Stimulated activated CD8-positive, alpha-beta memory T cell treated with anti-CD3 and anti-CD28 coated beads, Interleukin-4, amount 100 ng/mL, for 24 hours (primary cell): Measurements from ENCODE around the gene COX4I1.
"Not testable (repeated sequence)": the region's sequence is repeated elsewhere in the genome, so short reads cannot be mapped to it uniquely, and the experiment has no call there.

ENCODE experiments used
- DNase-seq: peaks from one replicate; pipeline ENCODE4 v3.0.0-alpha.2; 2020; ENCODE audit warnings: low read depth

Gene COX4I1

DNA sequence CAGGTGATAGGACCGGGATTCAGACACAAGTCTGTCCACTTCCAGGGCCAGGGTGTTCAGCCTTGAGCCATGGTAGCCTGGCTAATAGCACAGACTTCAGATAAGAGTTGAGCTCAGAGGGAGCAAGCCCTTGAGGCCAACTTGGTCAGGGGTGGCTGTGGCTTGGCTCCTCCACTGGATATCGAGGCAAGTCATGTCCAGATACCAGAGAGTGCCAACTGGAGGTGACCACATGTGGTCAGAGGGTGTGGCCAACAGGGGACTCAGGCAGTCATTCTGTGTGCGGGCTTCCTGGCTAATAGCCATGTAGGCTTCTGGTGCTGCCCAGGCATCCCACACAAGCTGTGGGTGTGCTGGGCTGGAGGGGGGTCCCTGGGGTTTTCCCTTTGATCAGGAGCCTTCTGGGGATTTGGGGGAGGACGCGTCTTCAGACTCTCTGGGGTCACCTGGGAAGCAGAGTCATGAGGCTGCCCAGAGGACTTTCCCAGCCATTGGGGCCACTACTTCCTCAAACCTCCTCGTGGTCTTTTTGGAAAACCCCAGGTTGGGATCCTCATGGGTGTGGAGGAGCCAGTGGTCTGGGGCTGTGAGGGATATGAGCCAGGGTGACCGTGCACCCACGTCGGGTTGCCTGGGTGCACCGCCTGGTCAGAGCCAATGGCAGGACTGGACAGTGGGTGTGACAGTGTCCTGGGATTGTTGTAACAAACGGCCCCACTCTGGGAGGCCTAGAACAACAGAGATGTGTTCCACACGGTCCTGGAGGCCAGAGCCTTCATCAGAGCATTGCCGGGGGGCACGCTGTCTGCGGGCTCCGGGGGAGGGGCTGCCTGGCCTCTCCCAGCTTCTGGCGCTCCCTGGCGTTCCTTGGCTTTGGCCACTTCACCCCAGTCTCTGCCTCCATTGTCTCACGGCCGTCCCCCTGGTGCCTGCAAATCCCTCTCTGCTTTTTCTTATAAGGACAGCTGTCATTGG lies 25.0 kb downstream of the COX4I1 start:
- no peak for DNase-seq

DNA sequence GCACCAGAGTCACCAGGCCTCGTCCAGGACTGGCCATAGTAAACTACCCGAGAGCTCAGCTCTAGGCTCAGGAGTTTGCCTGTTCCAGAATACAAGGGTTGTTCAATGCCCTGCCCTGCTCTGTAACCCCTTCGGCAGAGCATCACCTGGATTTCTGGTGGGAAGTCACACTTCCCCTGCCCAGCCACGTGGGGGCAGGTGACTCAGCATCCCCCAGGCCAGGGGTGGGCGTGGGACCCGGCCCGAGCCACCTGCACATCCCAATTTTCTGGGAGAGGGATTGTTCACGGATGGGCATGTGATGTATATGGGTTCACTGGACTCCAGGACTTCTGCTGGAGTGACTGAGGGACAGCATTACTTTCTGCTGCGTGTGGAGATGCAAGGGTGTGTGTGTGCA lies 25.8 kb downstream of the COX4I1 start:
- no peak for DNase-seq

DNA sequence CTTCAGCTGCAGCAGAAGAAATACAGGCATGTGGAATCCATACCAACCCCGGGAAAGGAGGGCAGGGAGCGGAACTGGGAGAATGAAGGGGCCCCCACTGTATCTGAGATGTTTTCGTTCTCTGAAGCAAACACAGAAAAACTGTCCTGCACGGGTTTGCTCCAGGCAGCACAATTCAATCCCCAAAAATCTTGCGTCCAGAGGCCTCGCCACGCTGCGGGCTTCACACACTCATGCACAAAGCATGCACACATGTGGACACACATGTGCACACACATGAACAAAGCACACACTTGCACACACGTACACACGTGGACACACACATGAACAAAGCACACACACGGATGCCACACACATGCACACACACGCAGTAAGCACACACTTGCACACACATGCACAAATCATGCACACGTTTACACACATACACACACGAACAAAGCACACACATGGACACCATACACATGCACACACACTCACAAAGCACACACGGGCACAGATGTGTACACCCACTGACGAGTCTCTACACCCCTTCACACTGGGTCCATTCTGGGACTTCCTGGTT lies 27.3 kb downstream of the COX4I1 start:
- DNase-seq = no peak

DNA sequence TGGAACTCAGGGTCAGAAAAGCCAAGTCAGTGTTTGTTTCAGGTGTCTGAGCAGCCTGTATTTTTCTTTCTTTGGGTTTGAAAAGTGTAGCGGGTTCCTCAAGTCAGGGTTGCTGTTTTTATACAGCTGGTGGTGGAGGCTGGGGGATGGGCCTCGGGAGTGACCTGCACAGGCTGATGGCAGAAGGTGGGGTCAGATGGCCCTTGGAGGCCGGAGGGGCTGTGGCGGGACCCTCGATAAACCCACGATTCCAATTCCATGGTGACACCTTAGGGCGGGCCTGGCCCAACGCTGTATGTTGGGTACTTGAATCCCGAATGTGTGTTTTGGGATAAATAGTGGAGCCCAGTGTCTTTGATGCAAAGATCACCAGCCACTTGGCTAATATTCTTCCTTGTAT lies 28.7 kb downstream of the COX4I1 start:
- DNase-seq = no peak

DNA sequence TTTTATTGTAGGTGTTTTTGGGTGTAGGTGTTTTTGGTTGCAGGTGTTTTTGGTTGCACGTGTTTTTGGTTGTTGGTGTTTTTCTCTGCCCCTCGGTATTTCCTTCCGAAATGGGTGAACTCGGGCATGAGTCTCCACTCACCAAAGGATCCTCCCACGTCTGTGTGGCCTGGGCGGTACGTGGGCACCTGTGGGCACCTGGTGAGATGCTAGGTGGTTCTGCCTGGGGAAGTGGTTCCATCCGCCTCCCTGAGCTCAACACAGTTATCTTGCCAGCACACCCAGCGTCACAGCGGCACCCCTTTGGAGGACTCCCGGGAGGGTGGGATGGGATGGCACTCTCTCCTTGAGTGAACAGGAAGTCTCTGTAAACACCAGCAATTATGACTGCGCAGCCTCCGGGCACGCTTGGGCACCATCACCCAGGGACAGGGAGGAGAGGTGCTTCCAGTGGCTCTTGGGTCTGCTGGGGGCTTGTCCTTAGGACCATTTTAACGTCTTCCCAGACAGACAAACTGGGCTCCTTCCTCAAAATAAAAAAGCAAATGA lies 29.8 kb downstream of the COX4I1 start:
- no peak for DNase-seq

DNA sequence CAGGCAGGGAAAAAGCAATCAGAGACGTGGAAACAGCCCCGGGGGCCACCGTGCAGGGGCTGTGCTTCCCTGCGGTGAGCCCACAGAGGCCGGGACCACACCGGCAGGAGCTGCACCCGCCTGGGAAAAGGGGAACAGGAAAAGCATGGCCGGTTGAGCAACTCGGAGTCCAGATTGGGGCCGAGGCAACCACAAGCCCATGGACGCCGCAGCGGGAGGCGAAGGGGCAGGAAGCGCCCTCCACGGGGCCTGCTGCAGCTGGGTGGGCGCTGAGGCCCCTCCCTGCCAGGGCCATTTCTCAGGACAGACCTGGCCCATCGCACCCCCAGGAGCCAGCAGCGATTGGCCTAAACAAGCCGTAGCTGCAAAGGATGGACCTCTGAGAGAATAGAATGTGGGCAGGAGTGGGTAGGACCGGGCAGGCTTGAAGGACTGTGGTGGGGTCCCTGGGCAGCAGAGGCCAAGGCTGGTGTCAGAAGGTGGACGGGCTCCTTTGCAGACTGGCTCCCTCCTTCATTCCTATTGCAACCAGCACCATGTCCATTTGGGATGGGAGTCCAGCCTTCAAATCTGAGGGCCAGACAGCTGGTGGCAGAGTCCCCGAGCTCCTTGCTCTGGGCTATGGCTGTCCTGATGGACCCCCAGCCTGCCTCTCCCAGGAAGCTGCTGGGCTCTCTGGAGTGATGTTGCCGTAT lies 30.4 kb downstream of the COX4I1 start:
- DNase-seq = no peak

DNA sequence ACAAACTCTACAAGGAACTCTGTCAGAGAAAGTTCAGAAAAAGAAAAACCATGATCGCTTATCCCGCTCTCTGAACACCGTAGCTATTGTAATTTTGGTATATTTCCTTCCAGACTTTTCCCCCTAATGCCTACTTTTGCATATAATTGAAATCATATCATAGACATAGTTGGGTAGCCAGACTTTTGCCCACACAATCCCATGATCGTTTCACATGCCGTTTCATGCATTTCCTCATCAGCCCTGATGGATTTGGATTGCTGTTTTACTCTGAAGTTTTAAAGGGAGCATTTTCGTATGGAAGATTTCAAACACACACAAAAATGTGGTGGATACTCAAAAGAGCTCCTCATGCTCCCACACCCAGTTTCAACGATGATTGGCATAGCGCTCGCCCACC lies 31.3 kb downstream of the COX4I1 start:
- no peak for DNase-seq

DNA sequence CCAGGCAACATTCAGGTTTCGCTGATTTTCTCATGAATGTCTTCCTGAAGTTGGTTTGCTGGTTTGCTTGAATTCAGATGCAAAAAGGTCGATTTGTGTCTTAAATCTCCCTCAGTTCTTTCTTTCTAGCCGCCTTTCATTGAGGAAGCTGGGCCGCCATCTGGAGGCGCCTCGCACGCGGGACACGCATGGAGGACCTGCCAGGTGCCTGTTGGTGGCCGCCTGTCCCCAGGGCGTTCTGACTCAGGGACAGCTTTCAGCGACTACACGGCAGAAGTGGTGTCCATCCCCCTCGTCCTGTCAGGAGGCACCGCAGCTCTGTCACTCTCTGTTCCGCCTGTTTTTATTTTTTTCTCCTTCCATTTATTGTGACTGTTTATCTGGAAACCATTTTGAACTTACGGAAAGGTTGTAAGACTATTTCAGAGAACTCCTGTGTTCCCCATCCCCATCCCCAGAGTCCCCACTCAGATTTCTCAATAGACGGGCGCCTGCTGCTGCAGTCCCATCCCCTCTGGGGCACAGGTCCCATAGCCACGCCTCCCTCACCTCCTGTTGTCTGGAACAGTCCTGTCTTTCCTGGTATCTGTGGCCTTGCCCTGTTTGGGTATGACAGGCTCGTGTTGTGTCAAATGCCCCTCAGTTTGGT lies 33.2 kb downstream of the COX4I1 start:
- no peak for DNase-seq

DNA sequence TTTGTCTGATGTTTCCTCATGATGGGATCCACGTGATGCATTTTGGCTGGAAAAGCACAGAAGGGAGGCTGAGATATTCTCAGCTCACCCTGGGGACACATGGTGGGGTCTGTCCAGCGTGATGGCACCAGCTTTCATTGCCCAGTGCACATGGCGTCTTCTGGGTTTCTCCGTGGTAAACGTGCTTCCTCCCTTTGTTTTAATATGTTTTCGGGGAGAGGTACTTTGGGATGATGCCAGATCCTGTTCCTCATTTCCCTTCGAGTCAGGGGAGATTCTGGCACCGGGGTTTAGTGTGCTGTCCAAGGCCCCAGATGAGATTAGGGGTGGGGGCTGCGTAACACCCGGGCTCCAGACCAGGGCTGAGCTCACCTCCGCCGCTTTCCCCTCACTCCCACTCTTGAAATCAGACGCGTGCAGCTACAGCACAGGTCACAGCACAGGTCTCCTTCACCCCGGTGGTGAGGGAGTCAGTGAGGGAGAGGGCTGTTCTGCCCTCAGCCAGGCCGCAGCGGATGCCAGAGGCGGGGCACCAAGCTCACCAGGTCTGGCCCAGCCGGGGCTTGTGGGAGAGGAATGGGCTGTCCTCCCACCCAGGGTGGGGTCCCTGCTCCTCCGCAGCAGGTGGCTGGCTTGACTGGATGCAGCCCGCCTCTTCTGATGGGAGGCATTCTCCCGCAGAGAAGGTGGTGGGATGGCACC lies 33.9 kb downstream of the COX4I1 start:
- no peak for DNase-seq

DNA sequence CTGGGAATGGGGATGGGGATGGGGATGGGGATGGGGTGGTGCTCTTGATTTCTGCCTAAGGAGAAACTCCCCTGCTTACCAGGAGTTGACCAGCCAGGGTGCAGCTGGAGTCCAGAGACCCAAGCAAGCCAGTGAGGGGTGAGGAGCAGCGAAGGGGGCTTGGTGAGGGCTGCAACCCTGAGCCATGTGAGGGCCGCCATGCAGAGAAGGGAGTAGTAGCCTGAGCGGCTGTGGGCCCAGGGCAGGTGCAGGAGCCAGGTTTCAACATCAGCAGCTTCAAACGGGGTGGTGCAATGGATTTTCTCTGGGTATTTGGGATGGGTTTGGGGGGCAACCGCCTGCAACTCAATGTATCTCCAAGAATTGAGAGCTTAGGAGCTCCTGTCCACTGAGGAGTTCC lies 35.2 kb downstream of the COX4I1 start:
- no peak for DNase-seq

DNA sequence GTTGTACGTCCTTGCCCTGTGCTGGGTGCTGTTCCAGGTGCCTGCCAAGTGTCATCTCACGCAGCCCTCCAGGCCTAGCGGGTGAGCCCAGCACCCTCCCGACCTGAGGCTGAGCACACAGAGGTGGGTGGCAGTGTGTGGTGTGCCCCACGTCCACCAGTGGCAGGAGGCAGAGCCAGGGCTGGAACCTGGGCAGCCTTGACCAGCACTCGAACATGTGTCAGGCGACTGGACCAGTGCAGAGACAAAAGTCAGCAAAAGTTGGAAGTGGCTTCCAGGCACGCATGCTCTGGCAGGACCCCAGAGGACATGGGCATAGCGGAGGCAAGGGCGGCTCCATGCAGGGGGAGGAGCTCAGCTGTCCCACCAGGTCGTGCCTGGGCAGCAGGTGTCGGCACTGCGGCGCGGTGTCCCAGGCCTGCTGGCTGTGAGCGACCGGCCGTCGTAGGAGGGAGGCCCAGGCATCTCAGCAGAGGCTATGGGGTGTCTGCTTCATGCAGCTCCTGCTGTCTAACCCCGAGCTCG lies 35.8 kb downstream of the COX4I1 start:
- DNase-seq = no peak

DNA sequence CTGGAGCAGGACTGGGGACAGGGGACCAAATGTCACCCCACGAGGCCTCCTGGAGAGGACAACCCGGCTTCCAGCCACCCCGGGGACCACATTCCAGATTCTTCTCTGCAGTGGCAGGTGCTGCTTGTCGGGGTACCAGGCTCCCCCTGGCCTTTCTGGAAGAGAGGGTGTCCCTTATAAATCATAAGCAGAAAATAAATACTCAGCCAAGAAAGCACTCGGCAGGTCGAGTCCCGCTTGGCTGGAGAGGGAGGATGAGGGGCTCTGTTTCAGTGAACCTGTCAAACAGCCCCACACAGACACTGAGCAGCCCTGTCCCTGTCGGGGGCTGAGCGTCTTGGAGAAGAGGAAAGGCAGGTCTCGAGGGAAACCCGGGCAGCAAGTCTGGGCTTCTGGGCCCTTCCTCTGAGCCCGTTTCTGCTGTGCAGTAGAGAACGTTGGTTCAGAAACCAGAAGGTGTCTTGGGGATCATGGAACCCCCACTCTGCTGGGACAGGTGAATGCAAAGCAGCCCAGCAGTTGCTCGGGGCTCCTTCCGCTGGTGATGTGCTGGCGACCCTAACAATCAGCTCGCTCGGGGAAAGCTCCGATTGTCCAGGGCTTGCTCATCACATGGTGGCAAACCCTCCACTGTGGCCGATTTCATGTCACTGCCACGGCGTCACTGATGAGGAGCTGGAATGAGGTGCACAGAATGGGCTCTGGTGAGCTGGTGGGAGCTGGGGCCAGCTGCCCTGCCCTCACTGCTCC lies 36.6 kb downstream of the COX4I1 start:
- DNase-seq = no peak

DNA sequence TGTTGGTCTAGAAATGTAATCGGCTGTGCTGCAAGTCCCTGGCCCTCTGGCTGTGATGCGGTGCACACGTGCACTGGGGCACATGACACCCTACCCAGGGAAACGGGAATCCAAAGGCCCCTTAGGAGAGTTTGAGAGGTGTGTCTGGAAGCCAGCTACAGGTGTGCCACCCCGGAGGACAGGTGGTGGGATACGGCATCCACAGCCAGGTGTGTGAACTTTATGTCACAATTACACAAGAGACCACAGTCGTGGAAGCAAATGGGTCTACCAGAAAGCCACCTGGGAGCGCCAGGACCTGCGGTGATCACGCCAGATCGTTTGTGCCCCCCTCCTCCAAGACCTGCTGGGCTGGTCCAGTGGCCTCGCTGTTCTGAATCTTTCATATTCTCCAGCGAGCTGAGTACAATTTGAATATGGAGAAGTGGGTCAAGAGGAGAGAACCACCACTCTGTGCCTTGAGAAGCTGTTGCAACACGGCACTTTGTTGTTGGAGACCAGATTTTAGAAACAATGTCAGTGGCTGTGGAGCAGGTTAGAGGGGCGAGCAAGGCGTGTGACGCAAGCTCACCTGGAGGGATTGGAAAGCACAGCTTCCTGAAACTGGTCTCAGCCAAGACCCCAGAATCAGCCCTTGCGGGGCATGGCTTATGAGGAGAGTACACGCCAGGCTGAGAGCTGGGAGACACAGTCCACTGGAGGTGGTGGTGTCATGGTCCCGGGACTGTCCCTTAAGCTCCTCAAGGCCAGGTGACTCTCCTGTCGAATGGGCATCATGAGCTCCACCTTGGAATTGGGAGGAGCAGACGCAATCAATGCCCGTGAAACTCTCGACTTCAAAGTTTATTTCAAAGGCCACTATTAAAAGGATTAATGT lies 37.4 kb downstream of the COX4I1 start:
- no peak for DNase-seq

DNA sequence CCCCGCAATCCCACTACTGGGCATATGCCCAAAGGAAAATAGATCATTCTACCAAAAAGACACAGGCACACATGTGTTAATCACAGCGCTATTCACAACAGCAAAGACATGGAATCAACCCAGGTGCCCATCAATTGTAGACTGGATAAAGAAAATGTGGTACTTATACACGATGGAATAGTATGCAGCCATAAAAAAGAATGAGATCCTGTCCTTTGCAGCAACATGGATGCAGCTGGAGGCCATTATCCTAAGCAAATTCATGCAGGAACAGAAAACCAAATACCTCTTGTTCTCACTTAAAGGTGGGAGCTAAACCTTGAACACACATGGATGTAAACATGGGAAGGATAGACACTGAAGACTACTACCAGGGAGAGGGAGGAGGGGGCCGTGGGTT lies 38.2 kb downstream of the COX4I1 start:
- not testable (repeated sequence) for DNase-seq

DNA sequence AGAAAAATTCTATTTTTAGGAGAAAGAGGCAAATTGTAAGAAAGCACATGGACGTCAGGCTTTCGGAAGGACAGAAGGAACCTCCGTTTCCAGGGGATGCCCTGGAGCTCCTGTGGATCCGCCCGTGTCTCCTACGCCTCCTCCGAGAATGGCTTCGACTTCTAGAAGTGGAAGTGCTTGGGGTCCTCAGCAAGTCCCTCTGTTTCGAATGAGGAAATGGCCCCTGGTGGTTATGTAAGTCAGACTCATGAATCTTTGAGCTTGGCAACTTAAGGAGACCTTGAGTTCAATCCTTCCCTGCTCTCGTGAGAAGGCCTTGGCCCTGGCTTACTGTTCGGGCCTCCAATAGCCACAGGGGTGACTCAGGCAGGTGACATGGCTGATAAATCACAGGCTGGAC lies 38.9 kb downstream of the COX4I1 start:
- no peak for DNase-seq

DNA sequence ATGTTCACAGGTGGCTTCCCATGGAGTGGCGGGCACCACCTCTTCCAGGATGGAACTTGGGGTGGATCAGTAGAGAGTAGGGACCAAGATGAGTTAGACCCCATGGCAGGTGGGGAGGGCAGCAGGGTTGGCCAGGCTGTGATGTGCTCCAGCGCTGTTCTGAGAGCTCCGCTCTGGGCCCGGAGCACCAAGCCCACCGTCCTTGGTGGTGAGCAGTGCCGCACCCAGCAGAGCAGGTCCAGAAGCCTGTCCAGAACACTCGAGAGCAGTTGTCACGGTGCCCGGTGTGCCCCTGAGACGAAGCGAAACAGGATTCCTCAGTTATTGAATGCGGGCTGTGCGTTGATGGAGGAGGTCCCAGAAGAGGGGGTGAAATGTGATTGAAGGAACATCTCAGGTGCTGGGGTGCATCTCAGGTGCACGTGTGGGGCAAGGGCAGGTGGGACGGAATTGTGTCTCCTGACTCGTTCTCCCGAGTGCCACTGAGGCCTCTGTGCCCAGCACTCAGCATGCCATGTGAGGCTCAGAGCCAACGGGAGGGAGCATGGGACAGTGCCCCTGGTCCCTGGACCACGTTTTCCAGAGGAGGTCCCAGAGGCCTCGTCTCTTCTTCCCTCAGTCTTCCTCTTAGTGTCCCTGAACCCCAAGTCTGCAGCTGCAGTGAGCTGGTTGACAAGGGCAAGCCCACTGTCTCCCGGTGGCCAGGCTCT lies 39.5 kb downstream of the COX4I1 start:
- no peak for DNase-seq

DNA sequence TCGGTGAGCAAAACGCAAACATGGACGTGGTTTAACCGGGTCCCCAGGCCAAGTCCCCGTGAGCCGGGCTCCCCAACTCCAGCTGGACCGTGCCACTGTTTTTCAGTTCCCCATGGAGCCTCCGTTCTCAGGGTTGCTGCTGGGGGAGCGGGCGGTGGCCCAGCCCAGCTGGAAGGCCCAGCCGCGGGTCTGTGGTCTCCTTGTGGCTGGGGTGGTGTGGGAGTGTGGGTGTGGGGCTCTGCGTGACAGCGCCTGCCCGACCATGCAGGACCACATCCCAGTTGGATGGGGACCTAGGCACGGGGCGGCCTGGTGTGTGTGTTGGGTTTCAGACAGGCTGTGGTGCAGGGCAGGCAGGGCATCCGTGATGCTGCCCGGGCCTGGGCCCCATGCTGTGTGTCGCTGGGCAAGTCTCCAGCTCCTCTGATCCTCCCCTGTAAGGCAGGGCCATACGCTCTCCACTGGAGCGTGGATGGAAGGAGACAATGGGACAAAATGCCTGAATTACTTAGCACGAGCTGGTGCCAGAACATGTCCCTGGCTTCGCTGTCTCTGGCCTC lies 40.3 kb downstream of the COX4I1 start:
- no peak for DNase-seq

DNA sequence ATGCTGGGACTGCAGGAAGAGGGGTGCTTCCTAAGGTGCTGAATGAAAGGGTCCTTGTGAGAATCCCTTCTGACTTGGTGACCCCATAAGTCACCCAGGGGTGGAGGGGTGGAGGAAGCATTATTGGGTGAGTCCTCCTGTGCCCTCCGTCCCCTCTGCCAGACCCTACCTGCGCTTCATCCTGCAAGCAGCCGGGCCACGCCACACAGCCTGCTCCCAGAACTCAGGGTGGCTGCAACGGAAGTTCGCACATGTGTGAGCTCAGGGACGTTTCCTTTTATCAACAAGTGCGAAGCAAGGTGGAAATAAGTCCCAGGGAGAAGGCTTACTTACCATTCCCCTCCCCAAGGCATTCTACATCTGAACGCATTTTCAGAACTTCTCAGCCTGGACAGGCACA lies 40.9 kb downstream of the COX4I1 start:
- DNase-seq = no peak

DNA sequence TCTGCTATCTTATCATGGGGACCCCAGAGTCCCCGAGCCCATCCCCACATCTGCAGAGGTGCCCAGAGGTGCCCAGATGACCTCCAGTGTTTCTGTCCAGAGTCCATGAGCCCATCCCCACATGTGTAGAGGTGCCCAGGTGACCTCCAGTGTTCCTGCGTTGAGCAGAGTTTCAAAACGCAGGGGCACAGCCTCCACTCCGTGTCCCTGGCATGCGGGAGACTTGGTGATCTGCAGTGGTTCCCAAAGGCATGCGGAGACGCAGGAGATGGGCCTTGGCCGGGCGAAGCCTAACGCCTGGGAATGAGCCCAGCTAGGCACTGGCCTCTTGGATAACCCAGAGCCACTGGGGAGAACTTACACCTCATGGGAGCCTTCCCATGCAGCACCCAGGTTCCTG lies 41.3 kb downstream of the COX4I1 start:
- DNase-seq = no peak
